Breast epithelium (tissue), 3 donors: ENCODE measurements around the gene FRMD3.

Experiments
- POLR2A ChIP-seq: fragments of 450-650 bp; IDR thresholded peaks from one replicate; pipeline ENCODE4 v1.6.1; 2016; ENCODE audit warnings: antibody characterized with exemption, mild to moderate bottlenecking, moderate library complexity
- POLR2AphosphoS5 ChIP-seq, 3 donors: sonication (generic); formaldehyde crosslinking; IDR thresholded peaks; one replicate each; pipeline ENCODE4 v1.6.1; 2017; ENCODE audit warnings: antibody characterized with exemption in 3 of 3
- TF ChIP-seq, protein P1 (sequence below), 3 donors: fragments of 450-650 bp; IDR thresholded peaks; one replicate each; pipeline ENCODE4 v1.5.1; 2016 to 2017; ENCODE audit warnings: antibody characterized with exemption in 3 of 3, mild to moderate bottlenecking in 3 of 3, moderate library complexity in 3 of 3

GRCh38 chr9:83257937-83258891, 280.0 kb downstream of the FRMD3 start:
- TF ChIP-seq, protein P1, sequence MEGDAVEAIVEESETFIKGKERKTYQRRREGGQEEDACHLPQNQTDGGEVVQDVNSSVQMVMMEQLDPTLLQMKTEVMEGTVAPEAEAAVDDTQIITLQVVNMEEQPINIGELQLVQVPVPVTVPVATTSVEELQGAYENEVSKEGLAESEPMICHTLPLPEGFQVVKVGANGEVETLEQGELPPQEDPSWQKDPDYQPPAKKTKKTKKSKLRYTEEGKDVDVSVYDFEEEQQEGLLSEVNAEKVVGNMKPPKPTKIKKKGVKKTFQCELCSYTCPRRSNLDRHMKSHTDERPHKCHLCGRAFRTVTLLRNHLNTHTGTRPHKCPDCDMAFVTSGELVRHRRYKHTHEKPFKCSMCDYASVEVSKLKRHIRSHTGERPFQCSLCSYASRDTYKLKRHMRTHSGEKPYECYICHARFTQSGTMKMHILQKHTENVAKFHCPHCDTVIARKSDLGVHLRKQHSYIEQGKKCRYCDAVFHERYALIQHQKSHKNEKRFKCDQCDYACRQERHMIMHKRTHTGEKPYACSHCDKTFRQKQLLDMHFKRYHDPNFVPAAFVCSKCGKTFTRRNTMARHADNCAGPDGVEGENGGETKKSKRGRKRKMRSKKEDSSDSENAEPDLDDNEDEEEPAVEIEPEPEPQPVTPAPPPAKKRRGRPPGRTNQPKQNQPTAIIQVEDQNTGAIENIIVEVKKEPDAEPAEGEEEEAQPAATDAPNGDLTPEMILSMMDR (IDR thresholded peaks at IDR 0.05): no peak
- TF ChIP-seq POLR2A: no peak
- no peak for TF ChIP-seq POLR2AphosphoS5 (IDR thresholded peaks at IDR 0.05)
